Kidney (tissue), 14 donors: ENCODE results near the gene PPP1R14B. TPM values are rescaled to one million over a fixed set of nuclear protein-coding genes. Genes with fewer than 3 reads are reported as not detected.

Experiments used
- DNase-seq, 5 donors: peaks; one replicate each; pipeline ENCODE4 v3.0.0-alpha.2; 2013 to 2020
- FAIRE-seq: peaks from 2 replicates; lab custom pipeline; 2012; peaks lifted over from hg19 to GRCh38; lab: Jason Lieb, UNC
- H3K27ac ChIP-seq, 2 donors: one replicate each; pipeline ENCODE4 v1.7.0; 2013; ENCODE audit warnings: low read depth in 2 of 2, low read length in 2 of 2, inconsistent platforms in 1 of 2
- H3K27me3 ChIP-seq: one replicate; pipeline ENCODE4 v1.7.1; 2013; ENCODE audit warnings: low read length, inconsistent platforms; ENCODE audit not compliant: control insufficient read depth, insufficient read depth
- H3K36me3 ChIP-seq, 3 donors: one replicate each; pipeline versions ENCODE4 v1.7.0 to v1.7.1; 2013; ENCODE audit warnings: low read length in 3 of 3, control low read depth in 1 of 3, inconsistent platforms in 1 of 3; ENCODE audit not compliant: insufficient read depth in 3 of 3, control insufficient read depth in 2 of 3
- H3K4me1 ChIP-seq, 3 donors: one replicate each; pipeline versions ENCODE4 v1.7.0 to v1.7.1; 2013; ENCODE audit warnings: low read length in 3 of 3, inconsistent platforms in 1 of 3, low read depth in 1 of 3; ENCODE audit not compliant: control insufficient read depth in 2 of 3, insufficient read depth in 2 of 3
- H3K4me3 ChIP-seq, 3 donors: one replicate each; pipeline versions ENCODE4 v1.7.0 to v1.8.1; 2013; ENCODE audit warnings: low read length in 3 of 3, control low read depth in 1 of 3, inconsistent platforms in 1 of 3
- H3K9ac ChIP-seq, 3 donors: one replicate each; pipeline versions ENCODE4 v1.7.0 to v1.7.1; 2013; ENCODE audit warnings: low read length in 3 of 3, control low read depth in 1 of 3, inconsistent platforms in 1 of 3
- H3K9me3 ChIP-seq, 3 donors: one replicate each; pipeline versions ENCODE4 v1.7.0 to v1.7.1; 2013; ENCODE audit warnings: low read length in 3 of 3, control low read depth in 1 of 3, inconsistent platforms in 1 of 3; ENCODE audit not compliant: control insufficient read depth in 2 of 3, insufficient read depth in 1 of 3
- intact Hi-C: fragments of 100-400 bp; cut with DNase I; formaldehyde crosslinking; loops from one replicate; pipeline ENCODE4 v1.11.1; 2022
- polyA plus RNA-seq: library from polyadenylated mRNA; stranded (reverse); fragments of 350-450 nt; fragmentation: Illumina TruSeq; extraction: RNeasy Lipid Tissue Mini Kit (QIAGEN cat#74804); gene quantifications from one replicate; pipeline ENCODE4 v1.2.3, GENCODE V29; 2014; ENCODE audit warnings: low read depth, low replicate concordance; ENCODE audit not compliant: insufficient read depth
- total RNA-seq: library from RNA; stranded (reverse); fragmentation: NEBNext Ultra II Directional; extraction: Animal tissue kit (Norgen Biotek cat#: 25700); gene quantifications from one replicate; pipeline ENCODE4 v1.2.1, GENCODE V29; 2021
- TF ChIP-seq, protein P1 (sequence below): IDR thresholded peaks from 3 replicates; pipeline ENCODE4 v1.5.1; 2012; ENCODE audit warnings: mild to moderate bottlenecking, moderate library complexity, borderline replicate concordance; ENCODE audit not compliant: insufficient read depth; ENCODE audit errors: extremely low read depth
- donor health status: control.
- donor health status: control.
- donor health status: control.
- donor health status: control.
- donor health status: control.
- donor health status: DM: yes; HTN: yes; CAD: no.
- donor health status: Normal renal cell carcinoma (clear cell type).

PPP1R14B gene
- total and polyA plus RNA-seq, 2 donors from 2014 or later = 86.5 to 145 TPM

DNA sequence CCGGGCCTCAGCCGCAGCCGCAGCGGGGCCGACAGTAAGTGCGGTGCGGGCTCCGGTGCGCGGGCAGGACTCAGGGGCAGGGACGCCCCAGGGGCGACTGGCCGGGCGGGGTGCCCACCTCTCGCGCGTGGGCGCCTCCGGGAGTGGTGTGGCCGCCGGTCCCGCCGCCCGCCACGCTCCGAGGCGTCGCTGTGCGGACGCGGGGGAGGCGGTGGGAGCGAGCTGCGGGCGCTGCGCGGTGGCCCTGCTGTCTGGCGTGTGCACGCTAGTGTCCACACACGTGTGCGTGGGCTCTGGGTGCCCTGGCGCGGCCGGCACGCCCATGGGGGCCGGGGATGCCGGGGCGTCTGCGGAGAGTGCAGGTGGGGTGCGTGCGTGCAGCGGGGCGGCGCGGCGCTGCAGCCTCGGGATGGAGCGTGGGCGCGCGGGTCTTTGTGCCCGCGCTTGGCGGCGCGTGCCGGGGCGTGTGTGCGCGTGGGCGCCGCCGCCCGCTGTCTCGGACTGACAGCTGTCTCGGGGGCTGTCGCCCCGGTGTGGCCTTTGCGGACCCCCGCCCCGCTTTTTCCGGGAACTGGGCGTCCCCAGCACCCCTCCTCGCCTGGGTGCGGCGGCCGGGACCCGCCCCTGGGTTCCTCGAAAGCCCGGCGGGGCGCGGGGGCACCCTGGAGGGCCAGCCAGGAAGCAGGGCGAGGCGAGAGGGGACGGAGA, 45.2 kb upstream of the PPP1R14B start:
- TF ChIP-seq, protein P1, sequence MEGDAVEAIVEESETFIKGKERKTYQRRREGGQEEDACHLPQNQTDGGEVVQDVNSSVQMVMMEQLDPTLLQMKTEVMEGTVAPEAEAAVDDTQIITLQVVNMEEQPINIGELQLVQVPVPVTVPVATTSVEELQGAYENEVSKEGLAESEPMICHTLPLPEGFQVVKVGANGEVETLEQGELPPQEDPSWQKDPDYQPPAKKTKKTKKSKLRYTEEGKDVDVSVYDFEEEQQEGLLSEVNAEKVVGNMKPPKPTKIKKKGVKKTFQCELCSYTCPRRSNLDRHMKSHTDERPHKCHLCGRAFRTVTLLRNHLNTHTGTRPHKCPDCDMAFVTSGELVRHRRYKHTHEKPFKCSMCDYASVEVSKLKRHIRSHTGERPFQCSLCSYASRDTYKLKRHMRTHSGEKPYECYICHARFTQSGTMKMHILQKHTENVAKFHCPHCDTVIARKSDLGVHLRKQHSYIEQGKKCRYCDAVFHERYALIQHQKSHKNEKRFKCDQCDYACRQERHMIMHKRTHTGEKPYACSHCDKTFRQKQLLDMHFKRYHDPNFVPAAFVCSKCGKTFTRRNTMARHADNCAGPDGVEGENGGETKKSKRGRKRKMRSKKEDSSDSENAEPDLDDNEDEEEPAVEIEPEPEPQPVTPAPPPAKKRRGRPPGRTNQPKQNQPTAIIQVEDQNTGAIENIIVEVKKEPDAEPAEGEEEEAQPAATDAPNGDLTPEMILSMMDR = no peak
- peaks cover 34% of the 10 kb centered on the region for H3K27me3 ChIP-seq
- H3K9me3 ChIP-seq = no peaks in the 10 kb centered on the region
- intact Hi-C loops = no loop called here
- DNase-seq = peak in 1 of 5 donors; percentile 49
- H3K9ac ChIP-seq = no peak overlapping the region
- H3K27ac ChIP-seq = no peak overlapping the region
- no peaks in the 10 kb centered on the region for H3K36me3 ChIP-seq
- no peak for FAIRE-seq
- peaks cover 0 to 3% (median 0%) of the 10 kb centered on the region in 3 donors for H3K4me1 ChIP-seq
- H3K4me3 ChIP-seq = no peak overlapping the region

DNA sequence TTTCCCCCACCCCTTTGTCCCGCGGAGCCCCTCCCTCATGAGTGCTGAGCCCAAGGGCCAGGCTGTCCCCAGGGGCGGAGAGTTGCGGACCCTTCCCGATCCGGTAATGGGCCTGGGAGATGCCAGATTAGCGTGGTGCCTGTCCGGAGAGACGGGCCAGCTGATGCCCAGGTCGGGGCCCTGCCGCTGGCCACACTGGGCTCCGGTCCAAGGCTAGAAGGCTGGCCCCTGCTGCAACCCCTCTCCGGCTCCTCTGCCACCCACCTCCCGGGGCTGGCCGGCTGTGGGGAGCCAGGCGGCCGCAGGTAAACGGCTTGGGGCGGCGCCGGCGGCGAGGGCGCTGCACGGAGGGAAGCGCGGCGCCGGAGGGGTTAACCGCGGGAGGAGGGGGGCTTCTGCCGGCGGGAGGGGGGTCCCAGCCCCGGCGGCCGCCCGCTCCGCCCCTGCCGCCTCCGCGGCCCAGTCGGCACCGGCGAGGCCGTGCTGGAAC, 44.6 kb upstream of the PPP1R14B start, which contains the start of gene KCNK4:
TSS of gene KCNK4 (plus strand) at position 41 of the 490 bp plus-strand sequence. CDS start 1,717 bp downstream, outside the sequence.
- Histone ChIP-seq H3K27ac (no peak within 1 kb of the TSS), H3K4me3 (no peak within 1 kb of the TSS), H3K9me3 (no peaks in the 10 kb centered on the region), H3K36me3 (no peaks in the 10 kb centered on the region), H3K27me3 (peaks cover 29% of the 10 kb centered on the region), H3K4me1 (peaks cover 0 to 6% (median 0%) of the 10 kb centered on the region in 3 donors), H3K9ac (no peak within 1 kb of the TSS)
- intact Hi-C loops = no loop called here
- DNase-seq (peak in 2 of 5 donors; percentile 62 to 77), FAIRE-seq (no peak)
- TF ChIP-seq, protein P1 = no peak

DNA sequence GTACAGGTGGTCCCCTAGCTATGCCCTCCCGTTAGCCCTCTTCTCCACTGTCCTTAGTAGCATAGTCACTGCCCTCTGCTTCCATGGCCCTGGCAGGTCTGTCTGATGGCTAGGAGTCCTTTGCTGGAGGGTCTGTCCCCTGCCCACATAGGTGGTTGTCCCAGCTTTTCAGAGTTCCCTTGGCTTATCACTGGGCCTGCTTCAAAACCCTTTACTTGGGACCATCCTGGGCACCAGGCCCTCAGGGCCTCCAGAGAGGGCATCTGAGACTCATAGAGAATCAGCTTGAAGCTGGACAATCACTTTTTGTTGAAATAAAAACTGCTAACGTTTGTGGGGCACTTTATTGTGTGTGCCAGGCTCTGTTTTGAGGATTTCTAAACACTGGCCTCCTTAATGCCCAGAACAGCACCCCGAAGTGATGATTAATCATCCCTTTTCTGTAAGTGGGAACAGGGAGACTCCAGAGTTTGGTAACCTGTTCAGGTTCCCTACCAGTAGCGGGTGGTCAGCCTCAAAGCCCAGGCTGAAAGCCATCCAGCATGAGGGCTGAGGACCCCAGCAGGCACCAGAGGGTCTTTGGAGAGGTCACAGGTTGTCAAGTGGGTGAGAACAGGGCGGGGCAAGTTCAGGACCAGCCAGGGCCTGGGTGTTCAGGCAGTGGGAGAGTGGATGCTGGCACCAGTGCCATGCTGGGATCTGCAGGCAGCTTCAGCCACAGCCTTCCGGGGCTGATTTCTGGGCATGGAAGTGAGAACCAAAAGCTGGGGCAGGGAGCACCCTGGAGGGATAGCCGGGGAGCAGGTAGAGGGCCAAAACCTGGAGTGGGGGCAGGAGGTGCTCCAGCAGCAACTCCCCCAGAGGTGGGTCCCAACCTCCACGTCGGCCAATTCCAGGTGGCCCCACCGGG, 43.9 kb upstream of the PPP1R14B start:
- intact Hi-C loops = no loop called here
- Histone ChIP-seq H3K27me3 (peaks cover 23% of the 10 kb centered on the region), H3K9me3 (no peaks in the 10 kb centered on the region), H3K9ac (no peak overlapping the region), H3K4me1 (peaks cover 0 to 11% (median 0%) of the 10 kb centered on the region in 3 donors), H3K36me3 (no peaks in the 10 kb centered on the region), H3K27ac (no peak overlapping the region), H3K4me3 (no peak overlapping the region)
- no peak for FAIRE-seq
- DNase-seq = peak in 2 of 5 donors; percentile 45 to 64
- TF ChIP-seq, protein P1 = no peak
